Esophagus muscularis mucosa (tissue), 3 donors: Measurements from ENCODE around the gene CDADC1.

Experiments
- POLR2A ChIP-seq: fragments of 450-650 bp; IDR thresholded peaks from one replicate; pipeline ENCODE4 v1.6.1; 2017; ENCODE audit warnings: antibody characterized with exemption, moderate library complexity, mild to moderate bottlenecking, low read depth
- TF ChIP-seq, protein P1 (sequence below), 3 experiments: fragments of 200-600 bp in 2 of 3; fragments of 450-650 bp in 1 of 3; sonication (generic) in 2 of 3; IDR thresholded peaks; one replicate each; pipeline ENCODE4 v1.5.1; 2017 to 2019; ENCODE audit warnings: antibody characterized with exemption in 3 of 3, mild to moderate bottlenecking in 2 of 3, moderate library complexity in 1 of 3

DNA sequence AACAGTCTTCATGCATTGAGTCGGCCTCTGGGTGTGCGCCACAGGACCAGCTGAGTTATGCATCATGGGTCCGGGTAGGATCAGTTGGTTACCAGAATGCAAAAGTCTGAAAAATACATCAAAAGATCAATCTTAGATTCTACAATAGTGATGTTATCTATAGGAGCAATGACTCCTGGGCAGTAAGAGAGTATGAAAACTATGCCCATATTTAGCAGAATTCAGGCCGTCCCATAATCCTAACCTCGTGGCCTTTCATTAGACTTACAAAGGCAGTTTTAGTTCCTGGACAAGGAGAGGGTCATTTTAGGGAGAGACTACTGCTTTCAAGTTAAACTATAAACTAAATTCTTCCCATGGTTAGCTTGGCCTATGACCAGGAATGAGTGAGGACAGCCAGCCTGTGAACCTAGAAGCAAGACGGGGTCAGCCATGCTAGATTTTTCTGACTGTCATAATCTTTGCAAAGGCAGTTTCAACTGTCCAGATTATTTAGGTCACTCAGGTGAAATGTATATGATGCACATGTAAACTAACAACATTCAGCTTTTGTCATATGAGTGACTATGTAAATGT, 11.8 kb upstream of the CDADC1 start:
- TF ChIP-seq, protein P1, sequence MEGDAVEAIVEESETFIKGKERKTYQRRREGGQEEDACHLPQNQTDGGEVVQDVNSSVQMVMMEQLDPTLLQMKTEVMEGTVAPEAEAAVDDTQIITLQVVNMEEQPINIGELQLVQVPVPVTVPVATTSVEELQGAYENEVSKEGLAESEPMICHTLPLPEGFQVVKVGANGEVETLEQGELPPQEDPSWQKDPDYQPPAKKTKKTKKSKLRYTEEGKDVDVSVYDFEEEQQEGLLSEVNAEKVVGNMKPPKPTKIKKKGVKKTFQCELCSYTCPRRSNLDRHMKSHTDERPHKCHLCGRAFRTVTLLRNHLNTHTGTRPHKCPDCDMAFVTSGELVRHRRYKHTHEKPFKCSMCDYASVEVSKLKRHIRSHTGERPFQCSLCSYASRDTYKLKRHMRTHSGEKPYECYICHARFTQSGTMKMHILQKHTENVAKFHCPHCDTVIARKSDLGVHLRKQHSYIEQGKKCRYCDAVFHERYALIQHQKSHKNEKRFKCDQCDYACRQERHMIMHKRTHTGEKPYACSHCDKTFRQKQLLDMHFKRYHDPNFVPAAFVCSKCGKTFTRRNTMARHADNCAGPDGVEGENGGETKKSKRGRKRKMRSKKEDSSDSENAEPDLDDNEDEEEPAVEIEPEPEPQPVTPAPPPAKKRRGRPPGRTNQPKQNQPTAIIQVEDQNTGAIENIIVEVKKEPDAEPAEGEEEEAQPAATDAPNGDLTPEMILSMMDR (IDR thresholded peaks at IDR 0.05) = no peak
- no peak for TF ChIP-seq POLR2A
